Measurements from ENCODE around the gene IDH3B. TPM values are rescaled to one million over a fixed set of nuclear protein-coding genes. Genes with fewer than 3 reads are reported as not detected.

The IDH3B gene
- total and polyA plus RNA-seq, 2 donors (not counting 1 experiment from before 2014, with no cell fraction given), result 131 to 225 TPM

GRCh38 chr20:2619337-2619736 lies 44.7 kb downstream of the IDH3B start:
- peaks cover 41% of the 10 kb centered on the region for H3K27me3 Mint-ChIP-seq
- peaks cover 0 to 8% (median 1%) of the 10 kb centered on the region in 3 donors for H3K9me3 ChIP-seq (ENCODE audit: control extremely low read depth in 1 of 3, control insufficient read depth in 2 of 3, insufficient read depth in 1 of 3, low read length in 2 of 3)
- H3K36me3 ChIP-seq (replicated peaks in 1 of 2; ENCODE audit: control extremely low read depth in 1 of 2, control insufficient read depth in 1 of 2, extremely low read depth in 1 of 2, insufficient read depth in 2 of 2, low read length in 1 of 2), result no peaks in the 10 kb centered on the region
- no peaks in the 10 kb centered on the region for H3K9me3 Mint-ChIP-seq (ENCODE audit: insufficient read depth)
- H3K4me2 ChIP-seq (replicated peaks; ENCODE audit: low read depth, low read length, poor library complexity, severe bottlenecking), result no peak overlapping the region
- no peak overlapping the region for H3K4me3 Mint-ChIP-seq
- H3K27ac ChIP-seq (ENCODE audit: low read length in 2 of 2), result no peak overlapping the region
- intact Hi-C loops (cut with micrococcal nuclease), result no loop called here
- H3K9ac ChIP-seq (ENCODE audit: low read length), result no peak overlapping the region
- no peak overlapping the region for H3K4me3 ChIP-seq (ENCODE audit: control extremely low read depth in 1 of 5, extremely low read depth in 1 of 5, insufficient read depth in 1 of 5, low read depth in 2 of 5, low read length in 4 of 5)
- TF ChIP-seq CTCF (IDR thresholded peaks at IDR 0.05) (no peak), EZH2 (IDR thresholded peaks at IDR 0.05; ENCODE audit: borderline replicate concordance, insufficient read depth, low read depth, low read length, poor library complexity, severe bottlenecking) (no peak)
- POLR2A ChIA-PET, result no interaction called here
- H3K4me1 Mint-ChIP-seq, result peaks cover 15% of the 10 kb centered on the region
- WGBS (ENCODE audit: insufficient coverage), result 0% methylated on average over 1 of the region's 2 CpGs
- DNase-seq (no peak), ATAC-seq (ENCODE audit: low read depth) (no peak)
- peaks cover 0 to 29% (median 1%) of the 10 kb centered on the region in 4 experiments for H3K27me3 ChIP-seq (replicated peaks in 1 of 4; ENCODE audit: control extremely low read depth in 1 of 4, control insufficient read depth in 3 of 4, insufficient read depth in 4 of 4, low read length in 3 of 4)
- peaks cover 5 to 9% of the 10 kb centered on the region in 2 donors for H3K4me1 ChIP-seq (ENCODE audit: control insufficient read depth in 2 of 2, insufficient read depth in 2 of 2, low read length in 2 of 2)
- H3K79me2 ChIP-seq (ENCODE audit: control insufficient read depth, insufficient read depth, low read length), result no peaks in the 10 kb centered on the region
- H2AFZ ChIP-seq (ENCODE audit: insufficient read depth, low read depth, low read length, poor library complexity, severe bottlenecking), result no peak overlapping the region
- CTCF ChIA-PET, result no interaction called here
- no peaks in the 10 kb centered on the region for H4K20me1 ChIP-seq (ENCODE audit: control insufficient read depth, insufficient read depth, low read length, poor library complexity, severe bottlenecking)
- H3K27ac Mint-ChIP-seq, result no peak overlapping the region

GRCh38 chr20:2618815-2619214 lies 45.2 kb downstream of the IDH3B start:
- Histone ChIP-seq H3K27me3 (replicated peaks in 1 of 4; ENCODE audit: control extremely low read depth in 1 of 4, control insufficient read depth in 3 of 4, insufficient read depth in 4 of 4, low read length in 3 of 4) (peaks cover 0 to 24% (median 1%) of the 10 kb centered on the region in 4 experiments), H3K9ac (ENCODE audit: low read length) (no peak overlapping the region), H3K4me2 (replicated peaks; ENCODE audit: low read depth, low read length, poor library complexity, severe bottlenecking) (no peak overlapping the region), H4K20me1 (ENCODE audit: control insufficient read depth, insufficient read depth, low read length, poor library complexity, severe bottlenecking) (no peaks in the 10 kb centered on the region), H3K27ac (ENCODE audit: low read length in 2 of 2) (no peak overlapping the region), H3K4me1 (ENCODE audit: control insufficient read depth in 2 of 2, insufficient read depth in 2 of 2, low read length in 2 of 2) (peaks cover 5 to 9% of the 10 kb centered on the region in 2 donors), H3K36me3 (replicated peaks in 1 of 2; ENCODE audit: control extremely low read depth in 1 of 2, control insufficient read depth in 1 of 2, extremely low read depth in 1 of 2, insufficient read depth in 2 of 2, low read length in 1 of 2) (no peaks in the 10 kb centered on the region), H3K4me3 (ENCODE audit: control extremely low read depth in 1 of 5, extremely low read depth in 1 of 5, insufficient read depth in 1 of 5, low read depth in 2 of 5, low read length in 4 of 5) (no peak overlapping the region), H3K79me2 (ENCODE audit: control insufficient read depth, insufficient read depth, low read length) (no peaks in the 10 kb centered on the region), H3K9me3 (ENCODE audit: control extremely low read depth in 1 of 3, control insufficient read depth in 2 of 3, insufficient read depth in 1 of 3, low read length in 2 of 3) (peaks cover 0 to 8% (median 1%) of the 10 kb centered on the region in 3 donors), H2AFZ (ENCODE audit: insufficient read depth, low read depth, low read length, poor library complexity, severe bottlenecking) (no peak overlapping the region)
- H3K27ac Mint-ChIP-seq, result no peak overlapping the region
- ChIA-PET CTCF (no interaction called here), POLR2A (no interaction called here)
- DNase-seq (no peak), ATAC-seq (ENCODE audit: low read depth) (no peak)
- H3K9me3 Mint-ChIP-seq (ENCODE audit: insufficient read depth), result no peaks in the 10 kb centered on the region
- H3K4me3 Mint-ChIP-seq, result no peak overlapping the region
- WGBS (ENCODE audit: insufficient coverage), result no CpG with 5 or more reads among the region's 6 CpGs
- intact Hi-C loops (cut with micrococcal nuclease), result no loop called here
- H3K4me1 Mint-ChIP-seq, result peaks cover 15% of the 10 kb centered on the region
- peaks cover 41% of the 10 kb centered on the region for H3K27me3 Mint-ChIP-seq
- no peak for TF ChIP-seq EZH2 (IDR thresholded peaks at IDR 0.05; ENCODE audit: borderline replicate concordance, insufficient read depth, low read depth, low read length, poor library complexity, severe bottlenecking)
- no peak for TF ChIP-seq CTCF (IDR thresholded peaks at IDR 0.05)
